OCI-LY3 (cell line): ENCODE results near the gene CDH6.

Source experiments
- H2AFZ ChIP-seq: fragments of 200-600, 300-600 bp; shearing (Covaris generic); 2 replicates; pipeline ENCODE4 v1.6.0; 2014; ENCODE audit warnings: antibody characterized with exemption, low read depth, low read length
- H3K27ac ChIP-seq: fragments of 200-600, 300-600 bp; sonication (generic); 2 replicates; pipeline ENCODE4 v1.5.1; 2014; ENCODE audit warnings: mild to moderate bottlenecking, low read length, moderate library complexity, mixed read lengths
- H3K27me3 ChIP-seq: fragments of 200-600, 300-600 bp; sonication (generic); 2 replicates; pipeline ENCODE4 v1.6.1; 2014; ENCODE audit warnings: low read depth, low read length, mixed read lengths
- H3K36me3 ChIP-seq: fragments of 200-600, 300-600 bp; sonication (generic); replicated peaks from 2 replicates; pipeline ENCODE3; 2014; ENCODE audit warnings: low read depth, low read length, mixed read lengths
- H3K4me1 ChIP-seq: fragments of 300-600, 200-600 bp; sonication (generic); 2 replicates; pipeline ENCODE4 v1.6.1; 2014; ENCODE audit warnings: low read length, mixed read lengths
- H3K4me2 ChIP-seq: fragments of 200-600, 300-600 bp; sonication (generic); 2 replicates; pipeline ENCODE4 v1.6.1; 2014; ENCODE audit warnings: low read length, mixed read lengths
- H3K4me3 ChIP-seq: fragments of 300-600, 200-600 bp; sonication (generic); 2 replicates; pipeline ENCODE4 v1.5.1; 2014; ENCODE audit warnings: antibody characterized with exemption, mild to moderate bottlenecking, low read length, moderate library complexity
- H3K79me2 ChIP-seq: fragments of 300-600, 200-600 bp; shearing (Covaris generic); 2 replicates; pipeline ENCODE4 v1.6.1; 2014; ENCODE audit warnings: mild to moderate bottlenecking, low read length, mixed read lengths
- H3K9ac ChIP-seq: fragments of 300-600, 200-600 bp; shearing (Covaris generic); 2 replicates; pipeline ENCODE4 v1.6.0; 2014; ENCODE audit warnings: mild to moderate bottlenecking, low read length, moderate library complexity
- H3K9me3 ChIP-seq: fragments of 200-600, 300-600 bp; shearing (Covaris generic); 2 replicates; pipeline ENCODE4 v1.6.1; 2014; ENCODE audit warnings: low read length, mixed read lengths; ENCODE audit not compliant: insufficient read depth
- H4K20me1 ChIP-seq: fragments of 200-600, 300-600 bp; sonication (generic); 2 replicates; pipeline ENCODE4 v1.6.1; 2016; ENCODE audit warnings: low read length, mixed read lengths; ENCODE audit not compliant: insufficient read depth
- CTCF ChIP-seq: fragments of 200-600, 300-600 bp; sonication (generic); IDR thresholded peaks from 2 replicates; pipeline ENCODE4 v1.5.1; 2014; ENCODE audit warnings: antibody characterized with exemption, low read length, low read depth
- EZH2phosphoT487 ChIP-seq: fragments of 200-600 bp; shearing (Covaris generic); IDR thresholded peaks from 2 replicates; pipeline ENCODE4 v1.6.1; 2018; ENCODE audit warnings: antibody characterized with exemption, mixed run types, low read depth

CDH6 gene

GRCh38 chr5:31247381-31247780, 53.9 kb downstream of the CDH6 start:
- Histone ChIP-seq H3K9ac (no peak overlapping the region), H4K20me1 (no peaks in the 10 kb centered on the region), H3K4me3 (no peak overlapping the region), H3K4me2 (no peak overlapping the region), H3K27me3 (no peaks in the 10 kb centered on the region), H3K79me2 (no peaks in the 10 kb centered on the region), H3K9me3 (no peaks in the 10 kb centered on the region), H3K4me1 (no peaks in the 10 kb centered on the region), H3K27ac (no peak overlapping the region), H3K36me3 (no peaks in the 10 kb centered on the region), H2AFZ (no peak overlapping the region)
- no peak for TF ChIP-seq CTCF
- TF ChIP-seq EZH2phosphoT487 = no peak

GRCh38 chr5:31250201-31250600, 56.7 kb downstream of the CDH6 start:
- Histone ChIP-seq H3K4me2 (no peak overlapping the region), H3K79me2 (no peaks in the 10 kb centered on the region), H3K27me3 (no peaks in the 10 kb centered on the region), H3K4me3 (no peak overlapping the region), H3K27ac (no peak overlapping the region), H3K9ac (no peak overlapping the region), H4K20me1 (no peaks in the 10 kb centered on the region), H3K4me1 (no peaks in the 10 kb centered on the region), H2AFZ (no peak overlapping the region), H3K36me3 (no peaks in the 10 kb centered on the region), H3K9me3 (no peaks in the 10 kb centered on the region)
- TF ChIP-seq CTCF = no peak
- no peak for TF ChIP-seq EZH2phosphoT487

- H4K20me1 ChIP-seq = no peaks in the 10 kb centered on the region
- H3K4me1 ChIP-seq = no peaks in the 10 kb centered on the region
- no peaks in the 10 kb centered on the region for H3K9me3 ChIP-seq
- no peaks in the 10 kb centered on the region for H3K79me2 ChIP-seq
- H3K27me3 ChIP-seq = no peaks in the 10 kb centered on the region
- H3K36me3 ChIP-seq = no peaks in the 10 kb centered on the region
- H3K27ac ChIP-seq = no peak overlapping the region
- H3K4me3 ChIP-seq = no peak overlapping the region
- no peak overlapping the region for H3K4me2 ChIP-seq
- H3K9ac ChIP-seq = no peak overlapping the region
- no peak for TF ChIP-seq EZH2phosphoT487
- TF ChIP-seq CTCF = peak; percentile 10; the same call in 1 of the 2 replicates
- no peak overlapping the region for H2AFZ ChIP-seq
Measured at GRCh38 chr5:31251032-31251431, 57.5 kb downstream of the CDH6 start.

- Histone ChIP-seq H3K4me1 (no peaks in the 10 kb centered on the region), H4K20me1 (no peaks in the 10 kb centered on the region), H3K4me3 (no peak overlapping the region), H3K27ac (no peak overlapping the region), H3K36me3 (no peaks in the 10 kb centered on the region), H3K9ac (no peak overlapping the region), H3K9me3 (no peaks in the 10 kb centered on the region), H3K4me2 (no peak overlapping the region), H2AFZ (no peak overlapping the region), H3K27me3 (no peaks in the 10 kb centered on the region), H3K79me2 (no peaks in the 10 kb centered on the region)
- no peak for TF ChIP-seq EZH2phosphoT487
- no peak for TF ChIP-seq CTCF
Measured at GRCh38 chr5:31255041-31255440, 61.6 kb downstream of the CDH6 start.
